HG02623 (cell line): ENCODE data around the gene HIF1A.
"Not testable (repeated sequence)": the region's sequence is repeated elsewhere in the genome, so short reads cannot be mapped to it uniquely, and the experiment has no call there.

Source experiments
- ATAC-seq: cut with Tn5 transposase; IDR thresholded peaks from one replicate; pipeline ENCODE4 v1.9.1; 2021; ENCODE audit warnings: moderate library complexity; ENCODE audit not compliant: unreplicated experiment

Gene HIF1A

DNA sequence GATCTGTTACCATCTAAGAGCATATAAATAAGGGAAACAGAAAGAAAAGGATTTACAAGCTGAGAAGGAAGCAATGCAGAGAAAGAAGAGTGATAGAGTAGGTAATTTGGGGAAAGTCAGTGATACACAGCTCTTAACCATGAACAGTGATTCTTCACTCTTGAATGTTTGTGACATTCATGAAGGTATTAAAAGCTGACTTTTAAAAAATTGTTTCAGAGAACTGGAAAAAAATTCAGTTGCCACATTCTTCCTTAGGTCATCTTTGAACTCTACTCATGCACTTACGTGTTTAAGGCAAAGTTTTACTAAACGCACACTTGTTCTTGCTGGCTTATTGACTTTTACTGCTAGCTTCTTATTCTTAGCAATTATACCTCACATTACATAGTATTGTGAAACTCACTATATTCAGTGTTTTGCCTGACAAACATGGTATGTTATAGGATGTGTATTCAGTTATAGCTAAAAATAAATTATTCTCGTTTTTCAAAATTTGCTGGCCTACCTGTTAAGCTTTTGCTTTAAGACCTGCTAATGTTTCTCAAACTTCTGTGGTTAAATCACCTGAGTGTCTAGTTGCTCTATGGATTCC, 10.9 kb downstream of the HIF1A start:
- no peak for ATAC-seq

GRCh38 chr14:61707774-61708173, 12.5 kb downstream of the HIF1A start:
- not testable (repeated sequence) for ATAC-seq

DNA sequence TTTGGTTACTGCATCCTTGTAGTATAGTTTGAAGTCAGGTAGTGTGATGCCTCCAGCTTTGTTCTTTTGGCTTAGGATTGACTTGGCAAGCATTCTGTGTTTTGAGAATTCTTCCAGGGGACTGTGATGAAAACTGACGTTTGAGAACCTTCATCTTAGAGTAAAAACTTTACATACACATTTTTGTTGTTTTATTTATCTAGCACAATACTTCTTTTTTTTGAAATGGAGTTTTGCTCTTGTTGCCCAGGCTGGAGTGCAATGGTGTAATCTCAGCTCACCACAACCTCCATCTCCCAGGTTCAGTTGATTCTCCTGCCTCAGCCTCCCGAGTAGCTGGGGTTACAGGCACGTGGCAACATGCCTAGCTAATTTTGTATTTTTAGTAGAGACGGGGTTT, 13.4 kb downstream of the HIF1A start:
- not testable (repeated sequence) for ATAC-seq

- ATAC-seq = no peak
Observed at GRCh38 chr14:61710853-61711817, 15.8 kb downstream of the HIF1A start.

- no peak for ATAC-seq
Observed at GRCh38 chr14:61712137-61712536, 16.8 kb downstream of the HIF1A start.

GRCh38 chr14:61713724-61714437, 18.6 kb downstream of the HIF1A start:
- no peak for ATAC-seq

DNA sequence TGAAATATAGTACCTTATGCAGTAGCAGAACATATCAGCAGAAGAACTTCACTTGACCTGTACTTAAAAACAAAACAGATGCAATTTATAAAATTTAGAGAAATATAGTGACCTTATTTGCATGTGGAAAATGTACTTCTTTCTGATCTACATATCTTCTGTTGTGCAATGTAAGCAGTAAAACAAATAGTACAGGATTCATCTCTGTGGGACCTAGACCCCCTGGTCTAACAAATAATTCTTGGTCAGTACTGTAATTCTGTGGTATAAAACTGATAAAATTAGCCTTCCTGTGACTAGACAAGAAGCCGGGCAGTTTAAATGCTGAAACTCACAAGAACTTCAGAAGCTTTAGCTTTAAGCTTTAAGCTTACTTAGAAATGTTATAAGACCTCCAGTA, 21.6 kb downstream of the HIF1A start:
- ATAC-seq = no peak

DNA sequence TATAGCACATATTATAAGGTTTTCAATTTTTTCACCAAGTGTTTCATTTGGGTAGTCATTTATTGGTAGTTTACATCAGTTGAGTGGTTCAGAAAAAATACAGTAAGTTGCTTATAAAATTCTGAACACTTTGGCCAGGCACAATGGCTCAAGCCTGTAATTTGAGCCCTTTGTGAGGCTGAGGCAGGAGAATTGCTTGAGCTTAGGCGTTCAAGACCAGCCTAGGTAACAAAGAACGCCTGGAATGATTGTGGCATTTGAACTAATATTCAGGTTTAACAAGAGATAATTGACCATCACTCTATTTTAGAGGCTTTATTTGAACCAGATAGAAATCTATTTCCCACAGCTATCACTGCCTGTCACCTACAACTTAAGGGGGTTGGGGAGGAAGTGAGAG, 22.7 kb downstream of the HIF1A start:
- ATAC-seq = no peak

- ATAC-seq = no peak
Observed at GRCh38 chr14:61719344-61720293, 24.3 kb downstream of the HIF1A start.

DNA sequence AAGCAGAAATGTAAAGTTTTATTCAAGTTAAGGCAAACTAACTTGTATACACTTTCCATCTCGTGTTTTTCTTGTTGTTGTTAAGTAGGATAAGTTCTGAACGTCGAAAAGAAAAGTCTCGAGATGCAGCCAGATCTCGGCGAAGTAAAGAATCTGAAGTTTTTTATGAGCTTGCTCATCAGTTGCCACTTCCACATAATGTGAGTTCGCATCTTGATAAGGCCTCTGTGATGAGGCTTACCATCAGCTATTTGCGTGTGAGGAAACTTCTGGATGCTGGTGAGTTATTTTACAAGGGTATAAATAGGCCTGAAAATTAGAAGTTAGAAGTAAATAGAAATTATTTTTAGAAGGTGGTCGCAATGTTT, 25.0 kb downstream of the HIF1A start:
- ATAC-seq = no peak

- no peak for ATAC-seq
Observed at GRCh38 chr14:61720741-61721140, 25.4 kb downstream of the HIF1A start.

GRCh38 chr14:61724133-61724532, 28.8 kb downstream of the HIF1A start:
- no peak for ATAC-seq

DNA sequence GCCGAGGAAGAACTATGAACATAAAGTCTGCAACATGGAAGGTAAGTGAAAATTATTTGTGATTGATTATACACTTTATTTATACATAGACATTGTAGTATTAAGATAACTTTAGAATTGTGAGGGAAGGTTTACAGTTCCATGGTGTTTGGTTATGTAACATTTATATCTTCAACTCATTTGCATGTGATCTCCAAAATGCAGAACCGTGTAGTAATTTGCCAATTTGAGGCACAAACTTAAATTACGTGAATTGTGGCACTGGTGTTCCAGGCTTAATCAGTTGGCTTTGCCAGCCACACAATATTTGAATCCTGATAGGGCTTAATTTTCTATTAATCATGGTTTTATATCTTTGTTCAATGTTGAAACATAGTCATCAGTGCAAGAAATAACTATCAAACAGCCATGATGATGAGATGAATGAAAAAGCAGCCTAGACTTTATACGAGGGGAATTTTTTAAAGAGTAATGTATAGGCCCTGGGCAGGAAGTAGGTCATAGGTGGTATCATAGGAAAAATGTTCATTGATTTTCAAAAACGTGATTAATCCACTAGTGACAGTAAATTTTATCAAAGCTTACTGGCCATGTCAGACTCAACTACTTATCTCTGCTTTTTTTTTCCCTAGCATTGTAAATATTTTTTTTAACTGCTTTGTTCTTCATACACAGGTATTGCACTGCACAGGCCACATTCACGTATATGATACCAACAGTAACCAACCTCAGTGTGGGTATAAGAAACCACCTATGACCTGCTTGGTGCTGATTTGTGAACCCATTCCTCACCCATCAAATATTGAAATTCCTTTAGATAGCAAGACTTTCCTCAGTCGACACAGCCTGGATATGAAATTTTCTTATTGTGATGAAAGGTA, 31.7 kb downstream of the HIF1A start:
- ATAC-seq = no peak

GRCh38 chr14:61730756-61731373, 35.6 kb downstream of the HIF1A start:
- ATAC-seq = no peak

GRCh38 chr14:61733972-61734371, 38.7 kb downstream of the HIF1A start:
- ATAC-seq = no peak

GRCh38 chr14:61736751-61737150, 41.4 kb downstream of the HIF1A start:
- no peak for ATAC-seq

- no peak for ATAC-seq
Observed at GRCh38 chr14:61737915-61738314, 42.6 kb downstream of the HIF1A start.

DNA sequence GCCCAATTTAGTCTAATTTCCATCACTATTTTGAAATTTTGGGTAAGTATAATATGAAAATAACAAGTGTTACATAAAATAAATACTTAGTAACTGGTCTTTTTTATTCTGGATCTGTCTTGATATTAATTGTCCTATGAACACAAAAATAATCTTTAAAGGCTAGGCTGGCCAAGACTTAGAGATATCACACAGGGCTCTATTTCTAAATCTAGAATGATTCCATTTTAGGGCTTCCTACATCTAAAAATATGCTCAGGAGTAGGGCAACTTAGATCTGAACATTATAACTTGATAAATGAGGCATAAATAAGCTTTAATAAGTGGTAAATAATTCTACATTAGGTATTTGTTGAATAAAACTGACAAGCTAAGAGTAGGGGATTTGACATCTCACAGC, 43.8 kb downstream of the HIF1A start:
- ATAC-seq = no peak

- no peak for ATAC-seq
Observed at GRCh38 chr14:61742371-61742770, 47.1 kb downstream of the HIF1A start.
